Muscle of arm (tissue), 14 donors: ENCODE results near the gene MTRF1. TPM values are rescaled to one million over a fixed set of nuclear protein-coding genes. Genes with fewer than 3 reads are reported as not detected.

Experiments used
- DNase-seq: peaks from one replicate; pipeline ENCODE4 v3.0.0-alpha.2; 2013
- long read RNA-seq, 11 donors: transcript quantifications; one replicate each; lab custom pipeline, GENCODE V29; 2026
- polyA plus RNA-seq, 12 donors: library from polyadenylated mRNA; unstranded; fragments of 120-200 nt; gene quantifications; one replicate each; pipeline ENCODE4 v1.2.1, GENCODE V29; 2013; ENCODE audit not compliant: insufficient read length in 12 of 12

MTRF1 gene, protein sequence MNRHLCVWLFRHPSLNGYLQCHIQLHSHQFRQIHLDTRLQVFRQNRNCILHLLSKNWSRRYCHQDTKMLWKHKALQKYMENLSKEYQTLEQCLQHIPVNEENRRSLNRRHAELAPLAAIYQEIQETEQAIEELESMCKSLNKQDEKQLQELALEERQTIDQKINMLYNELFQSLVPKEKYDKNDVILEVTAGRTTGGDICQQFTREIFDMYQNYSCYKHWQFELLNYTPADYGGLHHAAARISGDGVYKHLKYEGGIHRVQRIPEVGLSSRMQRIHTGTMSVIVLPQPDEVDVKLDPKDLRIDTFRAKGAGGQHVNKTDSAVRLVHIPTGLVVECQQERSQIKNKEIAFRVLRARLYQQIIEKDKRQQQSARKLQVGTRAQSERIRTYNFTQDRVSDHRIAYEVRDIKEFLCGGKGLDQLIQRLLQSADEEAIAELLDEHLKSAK
- polyA plus RNA-seq: 10 to 100 TPM in 7 of 12 donors, 1 to 10 TPM in 3, not detected in 2; 8.1 to 18.0 (median 11.7) TPM
- long read RNA-seq, donor 1: 0 reads
- long read RNA-seq, donor 2, partial matches to known transcripts: 0 of 2 reads
- long read RNA-seq, donor 2, other reads (novel, unspliced or antisense): 0 of 2 reads
- long read RNA-seq, donor 3: 0 reads
- long read RNA-seq, donor 4: 0 reads
- long read RNA-seq, donor 5, partial matches to known transcripts: 0 of 2 reads
- long read RNA-seq, donor 5, other reads (novel, unspliced or antisense): 0 of 2 reads
- long read RNA-seq, donor 6, partial matches to known transcripts: 0 of 3 reads
- long read RNA-seq, donor 6, other reads (novel, unspliced or antisense): 0 of 3 reads
- long read RNA-seq, donor 7: 0 reads
- long read RNA-seq, donor 8: 0 reads
- long read RNA-seq, donor 9, partial matches to known transcripts: 0 of 1 reads
- long read RNA-seq, donor 9, other reads (novel, unspliced or antisense): 0 of 1 reads
- long read RNA-seq, donor 10: 0 reads
- long read RNA-seq, donor 11, partial matches to known transcripts: 0 of 2 reads
- long read RNA-seq, donor 11, other reads (novel, unspliced or antisense): 0 of 2 reads

DNA sequence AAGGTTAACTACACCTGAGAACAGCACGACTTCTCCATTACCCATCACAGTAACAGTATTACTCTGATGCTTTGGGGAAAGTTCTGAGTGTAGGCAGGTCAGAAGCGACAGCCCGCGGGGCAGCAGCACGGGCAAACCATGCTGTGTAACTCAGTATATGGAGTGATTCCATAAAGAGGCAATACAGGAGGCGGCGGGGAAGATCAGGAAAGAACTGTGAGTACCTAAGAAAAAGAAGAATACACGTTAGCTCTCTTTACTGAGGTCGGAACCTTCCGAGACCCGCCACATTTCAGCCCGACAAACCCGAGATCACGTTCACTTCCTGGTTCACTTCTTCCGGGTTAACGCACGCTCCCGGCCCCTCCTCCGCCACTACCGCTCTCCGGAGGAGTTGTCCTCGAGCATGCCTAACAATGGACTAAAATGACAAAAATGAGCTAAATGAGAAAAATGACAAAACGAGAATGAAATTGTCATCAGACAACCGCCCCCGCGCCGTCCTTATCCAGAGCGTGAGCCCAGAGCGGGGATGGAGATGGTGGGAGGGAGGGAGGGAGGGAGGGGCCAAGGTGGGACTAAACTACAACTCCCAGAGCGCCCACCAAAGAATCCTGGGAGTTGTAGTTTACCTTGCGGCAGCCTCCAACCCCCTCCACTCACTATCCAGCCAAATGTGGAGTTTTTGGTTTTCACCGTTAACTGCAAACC is at the start of gene MTRF1:
Gene MTRF1 (minus strand): TSS at position 316 of the 711 bp plus-strand sequence. CDS start 2,669 bp downstream, outside the sequence.
- peak; percentile 87 for DNase-seq

DNA sequence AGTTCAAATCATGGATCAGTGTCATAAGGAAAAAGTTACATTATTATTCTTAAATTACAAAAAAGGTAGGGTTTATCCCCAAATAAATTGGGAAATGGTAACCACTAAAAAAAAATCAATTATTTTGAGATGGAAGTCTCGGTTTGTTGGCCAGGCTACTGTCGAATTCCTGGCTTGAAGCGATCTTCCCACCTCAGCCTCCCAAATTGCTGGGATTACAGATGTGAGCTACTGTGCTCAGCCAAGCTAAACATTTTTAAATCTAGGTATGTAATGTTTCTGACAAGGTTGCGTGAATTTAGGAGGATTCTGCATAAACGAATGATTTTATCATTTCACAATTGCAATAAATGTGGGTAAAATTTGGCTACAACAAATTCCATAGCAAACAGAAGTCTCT is 49.7 kb upstream of the MTRF1 start:
- DNase-seq: no peak

DNA sequence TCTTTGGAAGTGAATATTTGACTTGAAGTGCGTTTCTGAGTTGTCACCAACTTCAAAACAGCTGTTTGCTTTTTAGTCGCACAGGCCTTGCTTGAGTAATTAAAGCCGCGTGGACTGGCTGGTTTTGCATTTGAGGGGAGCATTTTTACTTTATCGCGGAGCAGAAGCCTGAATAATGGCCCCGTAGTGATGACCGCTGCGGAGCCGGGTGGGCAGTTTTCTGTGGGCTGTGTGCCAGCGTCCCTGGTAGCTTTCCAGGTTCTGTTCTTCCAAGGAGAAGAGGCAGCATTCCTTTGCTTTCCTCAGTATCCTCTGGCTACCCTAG is 48.8 kb upstream of the MTRF1 start:
- DNase-seq: peak; percentile 43

- peak; percentile 35 for DNase-seq
Measured at GRCh38 chr13:41311406-41312175, 48.2 kb upstream of the MTRF1 start.

- DNase-seq: peak; percentile 95
Measured at GRCh38 chr13:41310963-41311405, 47.6 kb upstream of the MTRF1 start, which contains the start of gene NAA16. TSS of gene NAA16 (plus strand) at chr13:41311267. CDS start at chr13:41311529, 262 bp downstream.

GRCh38 chr13:41307884-41308640 is 44.7 kb upstream of the MTRF1 start:
- DNase-seq: no peak

DNA sequence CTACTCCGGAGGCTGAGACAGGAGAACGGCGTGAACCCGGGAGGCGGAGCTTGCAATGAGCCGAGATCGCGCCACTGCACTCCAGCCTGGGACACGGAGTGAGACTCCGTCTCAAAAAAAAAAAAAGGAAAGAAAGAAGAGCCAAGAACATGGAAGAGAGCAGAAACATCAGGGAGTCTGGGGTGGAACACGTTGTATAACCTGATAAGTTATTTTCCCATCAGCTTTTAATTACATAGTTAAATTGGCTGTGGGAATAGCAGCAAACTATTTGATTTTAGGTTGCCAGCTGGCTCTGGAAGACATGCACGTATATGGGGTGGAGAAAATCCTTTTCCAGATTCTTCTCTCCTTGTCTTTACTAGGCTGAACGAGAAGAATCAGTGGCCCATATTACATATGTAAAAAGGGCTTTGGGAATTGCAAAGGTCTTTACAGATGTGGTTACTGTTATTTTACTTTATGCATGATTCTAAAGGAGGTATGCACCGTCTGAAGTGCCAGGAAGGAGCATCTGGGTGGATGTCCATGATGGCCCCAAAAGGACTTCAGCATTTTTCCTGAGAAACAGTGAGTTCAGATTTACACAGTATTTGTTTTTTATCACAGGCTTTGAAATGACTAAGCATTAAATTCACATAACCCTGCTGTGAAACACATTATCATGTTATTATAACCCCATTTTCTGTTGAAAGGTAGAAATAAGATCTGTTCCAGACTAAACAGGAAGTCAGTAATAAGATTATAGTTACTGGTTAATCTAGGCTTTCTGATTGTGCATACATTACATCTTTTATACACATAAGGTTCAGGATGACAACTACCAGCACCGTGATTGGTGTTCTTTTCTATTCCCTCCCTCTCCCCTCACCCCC is 43.1 kb upstream of the MTRF1 start:
- DNase-seq: no peak

- no peak for DNase-seq
Measured at GRCh38 chr13:41304551-41304950, 41.2 kb upstream of the MTRF1 start.

DNA sequence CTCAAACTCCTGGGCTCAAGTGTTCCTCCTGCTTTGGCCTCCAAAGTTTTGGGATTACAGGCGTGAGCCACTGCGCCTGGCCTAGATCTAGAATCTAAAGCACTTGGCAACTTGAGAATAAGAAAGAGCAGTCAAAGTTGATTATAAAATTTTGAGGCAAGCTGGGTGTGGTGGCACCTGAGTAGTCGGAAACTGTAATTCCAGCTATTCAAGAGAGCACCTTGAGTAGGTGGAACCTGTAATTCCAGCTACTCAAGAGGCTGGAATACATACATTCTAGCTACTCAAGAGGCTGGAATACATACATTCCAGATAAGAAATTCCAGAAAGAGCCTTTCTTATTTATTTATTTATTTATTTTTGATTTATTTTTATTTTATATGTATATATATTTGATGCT is 39.4 kb upstream of the MTRF1 start:
- no peak for DNase-seq

DNA sequence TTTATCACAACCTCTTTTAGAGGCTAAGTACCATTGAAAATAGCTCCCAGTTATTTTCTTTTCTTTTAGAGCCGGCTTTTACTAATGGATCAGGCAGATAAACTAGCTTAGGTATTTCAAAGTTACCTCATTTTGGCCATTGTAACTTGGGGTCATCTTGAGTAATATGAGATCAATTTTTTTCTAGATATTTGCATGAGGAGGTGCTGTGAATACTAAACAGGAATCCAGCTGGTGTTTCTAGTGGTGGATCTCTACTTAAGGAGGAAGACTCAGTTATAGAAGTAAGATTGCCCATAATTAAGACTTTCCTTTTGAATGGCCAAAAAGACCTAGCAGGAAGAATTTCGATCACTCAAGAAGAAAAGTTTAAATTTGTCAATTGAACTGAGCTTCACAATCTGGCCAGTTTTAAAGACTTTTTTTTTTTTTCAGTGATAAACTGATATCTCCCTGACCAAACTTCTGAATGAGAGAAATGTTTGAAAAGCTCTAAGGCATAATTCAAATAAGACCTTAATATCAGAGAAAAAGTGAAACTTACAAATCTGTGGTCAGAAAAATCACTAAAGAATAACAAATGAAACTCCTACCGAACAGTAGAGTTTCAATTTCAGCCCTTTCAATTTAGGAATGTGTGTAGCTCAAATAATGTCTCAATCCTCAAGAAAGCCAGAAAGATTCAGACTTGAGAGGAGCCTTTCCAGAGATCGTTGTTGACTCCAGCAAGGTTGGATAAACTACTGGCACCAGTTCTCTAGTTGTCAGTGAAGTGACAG is 36.1 kb upstream of the MTRF1 start:
- no peak for DNase-seq

- no peak for DNase-seq
Measured at GRCh38 chr13:41296879-41297646, 33.7 kb upstream of the MTRF1 start.

- no peak for DNase-seq
Measured at GRCh38 chr13:41295973-41296372, 32.6 kb upstream of the MTRF1 start.

- no peak for DNase-seq
Measured at GRCh38 chr13:41294914-41295313, 31.5 kb upstream of the MTRF1 start.

GRCh38 chr13:41293272-41293671 is 29.9 kb upstream of the MTRF1 start:
- no peak for DNase-seq

DNA sequence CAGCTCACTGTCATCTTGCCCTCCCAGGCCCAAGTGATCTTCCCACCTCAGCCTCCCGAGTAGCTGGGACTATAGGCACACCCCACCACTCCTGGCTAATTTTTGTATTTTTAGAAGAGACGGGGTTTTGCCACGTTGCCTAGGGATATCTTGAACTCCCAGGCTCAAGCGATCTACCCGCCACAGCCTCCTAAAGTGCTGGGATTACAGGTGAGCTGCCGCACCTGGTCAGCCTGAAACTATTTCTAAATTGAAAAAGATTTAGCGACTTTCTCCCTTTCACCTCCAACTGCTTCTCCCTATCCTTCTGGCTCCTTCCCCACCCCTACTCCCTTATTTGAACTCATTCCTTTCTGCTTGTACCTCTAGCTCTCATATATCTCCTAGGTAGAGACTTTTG is 27.9 kb upstream of the MTRF1 start:
- no peak for DNase-seq

DNA sequence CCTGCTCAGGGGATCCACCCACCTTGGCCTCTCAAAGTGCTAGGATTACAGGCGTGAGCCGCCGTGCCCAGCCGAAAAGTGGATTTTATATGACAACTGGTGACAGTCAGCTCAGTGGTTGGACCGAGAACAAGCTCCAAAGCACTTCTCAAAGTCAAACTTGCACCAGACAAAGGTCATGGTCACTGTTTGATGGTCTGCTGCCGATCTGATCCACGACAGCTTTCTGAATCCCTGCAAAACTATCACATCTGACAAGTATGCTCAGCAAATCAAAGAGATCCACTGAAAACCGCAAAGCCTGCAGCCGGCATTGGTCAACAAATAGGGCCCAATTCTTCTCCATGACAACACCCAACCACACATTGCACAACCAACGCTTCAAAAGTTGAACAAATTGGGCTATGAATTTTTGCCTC is 26.1 kb upstream of the MTRF1 start:
- no peak for DNase-seq

DNA sequence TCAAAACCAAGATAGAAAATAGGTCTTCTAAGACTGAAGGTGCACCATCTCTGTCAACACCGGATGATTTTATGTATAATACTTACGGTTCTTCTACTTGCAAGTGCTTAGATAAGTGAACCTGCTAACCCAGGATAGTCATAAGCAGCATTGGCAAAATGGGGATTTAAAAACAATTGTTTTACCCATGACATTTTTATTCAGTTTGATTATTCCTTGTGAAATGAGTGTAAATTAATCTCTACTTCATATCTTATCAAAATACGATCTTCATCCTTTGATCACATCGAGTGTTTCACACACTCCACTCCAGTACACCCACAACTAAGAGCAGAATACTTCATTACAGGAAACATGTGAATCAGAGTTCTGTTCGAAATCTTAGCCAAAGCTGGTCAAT is 23.0 kb upstream of the MTRF1 start:
- no peak for DNase-seq
